ENCODE measurements around the gene SERP2.

- TF ChIP-seq CTCF (IDR thresholded peaks at IDR 0.05) (no peak), POLR2A (IDR thresholded peaks at IDR 0.05) (no peak)
Observed at GRCh38 chr13:44347949-44348348, 25.7 kb upstream of the SERP2 start.
